NT2/D1 (cell line): Measurements from ENCODE around the gene KIAA0513.

ENCODE experiments used
- DNase-seq: peaks from one replicate; pipeline ENCODE4 v3.0.0-alpha.2; 2011; ENCODE audit warnings: low read depth, low spot score
- H3K27me3 ChIP-seq: 2 replicates; pipeline ENCODE4 v1.6.0; 2011; ENCODE audit warnings: mild to moderate bottlenecking; ENCODE audit not compliant: insufficient read length, insufficient read depth
- H3K36me3 ChIP-seq: 2 replicates; pipeline ENCODE4 v1.6.1; 2011; ENCODE audit warnings: mild to moderate bottlenecking, low read length, mixed read lengths; ENCODE audit not compliant: insufficient read depth, insufficient read length
- H3K4me1 ChIP-seq: 2 replicates; pipeline ENCODE4 v1.5.1; 2011; ENCODE audit not compliant: insufficient read depth, insufficient read length
- H3K4me3 ChIP-seq: 2 replicates; pipeline ENCODE4 v1.5.1; 2011; ENCODE audit warnings: low read depth; ENCODE audit not compliant: insufficient read length
- H3K9ac ChIP-seq: 2 replicates; pipeline ENCODE4 v1.6.0; 2011; ENCODE audit warnings: low read depth; ENCODE audit not compliant: insufficient read length
- H3K9me3 ChIP-seq: 2 replicates; pipeline ENCODE4 v1.5.1; 2011; ENCODE audit warnings: mild to moderate bottlenecking, low read length; ENCODE audit not compliant: insufficient read depth
- SUZ12 ChIP-seq: IDR thresholded peaks from 2 replicates; pipeline ENCODE4 v1.6.1; 2011; ENCODE audit not compliant: insufficient read length, insufficient read depth; ENCODE audit errors: extremely low read depth
- YY1 ChIP-seq: IDR thresholded peaks from 2 replicates; pipeline ENCODE4 v1.6.1; 2011; ENCODE audit not compliant: insufficient read length, insufficient read depth
- ZNF274 ChIP-seq: IDR thresholded peaks from 2 replicates; pipeline ENCODE4 v1.6.1; 2011; ENCODE audit warnings: mild to moderate bottlenecking, low read depth, low read length

The KIAA0513 gene

GRCh38 chr16:85123891-85124635, 96.5 kb downstream of the KIAA0513 start:
- no peak for TF ChIP-seq SUZ12
- TF ChIP-seq YY1 = no peak
- DNase-seq = peak; percentile 51
- peak overlapping the region; percentile 76 for H3K9ac ChIP-seq
- H3K4me1 ChIP-seq = peaks cover 15% of the 10 kb centered on the region
- H3K27me3 ChIP-seq = peaks cover 6% of the 10 kb centered on the region
- peak overlapping the region; percentile 6 for H3K4me3 ChIP-seq
- no peaks in the 10 kb centered on the region for H3K36me3 ChIP-seq
- H3K9me3 ChIP-seq = peaks cover 3% of the 10 kb centered on the region; the same call in 1 of the 2 replicates

GRCh38 chr16:85124636-85125346, 97.2 kb downstream of the KIAA0513 start:
- TF ChIP-seq SUZ12 (no peak), ZNF274 (no peak), YY1 (no peak)
- Histone ChIP-seq H3K9me3 (peaks cover 3% of the 10 kb centered on the region; the same call in 1 of the 2 replicates), H3K4me1 (peaks cover 15% of the 10 kb centered on the region), H3K9ac (no peak overlapping the region), H3K4me3 (no peak overlapping the region), H3K27me3 (peaks cover 6% of the 10 kb centered on the region), H3K36me3 (no peaks in the 10 kb centered on the region)
- no peak for DNase-seq

- Histone ChIP-seq H3K9me3 (peaks cover 3% of the 10 kb centered on the region; the same call in 1 of the 2 replicates), H3K4me3 (no peak overlapping the region), H3K4me1 (peaks cover 17% of the 10 kb centered on the region), H3K36me3 (no peaks in the 10 kb centered on the region), H3K9ac (peak overlapping the region; percentile 66), H3K27me3 (peaks cover 6% of the 10 kb centered on the region)
- TF ChIP-seq YY1 (no peak), SUZ12 (no peak), ZNF274 (no peak)
- no peak for DNase-seq
Observed at GRCh38 chr16:85125570-85126393, 98.2 kb downstream of the KIAA0513 start.

GRCh38 chr16:85126394-85126704, 98.8 kb downstream of the KIAA0513 start:
- no peak for DNase-seq
- Histone ChIP-seq H3K9me3 (peaks cover 3% of the 10 kb centered on the region; the same call in 1 of the 2 replicates), H3K9ac (peak overlapping the region; percentile 66), H3K4me1 (peaks cover 17% of the 10 kb centered on the region), H3K36me3 (no peaks in the 10 kb centered on the region), H3K27me3 (peaks cover 6% of the 10 kb centered on the region), H3K4me3 (no peak overlapping the region)
- TF ChIP-seq YY1 (no peak), ZNF274 (no peak), SUZ12 (no peak)

- peaks cover 6% of the 10 kb centered on the region for H3K27me3 ChIP-seq
- peaks cover 17% of the 10 kb centered on the region for H3K4me1 ChIP-seq
- peak overlapping the region; percentile 19 for H3K4me3 ChIP-seq
- TF ChIP-seq SUZ12 (no peak), YY1 (no peak)
- H3K36me3 ChIP-seq = no peaks in the 10 kb centered on the region
- H3K9me3 ChIP-seq = peaks cover 3% of the 10 kb centered on the region; the same call in 1 of the 2 replicates
- no peak for DNase-seq
- peak overlapping the region; percentile 66 for H3K9ac ChIP-seq
Observed at GRCh38 chr16:85126705-85127378, 99.2 kb downstream of the KIAA0513 start.

- Histone ChIP-seq H3K9ac (peak overlapping the region; percentile 46), H3K36me3 (no peaks in the 10 kb centered on the region), H3K4me3 (peak overlapping the region; percentile 19), H3K27me3 (peaks cover 6% of the 10 kb centered on the region), H3K9me3 (peaks cover 3% of the 10 kb centered on the region; the same call in 1 of the 2 replicates), H3K4me1 (peaks cover 18% of the 10 kb centered on the region)
- TF ChIP-seq SUZ12 (no peak), YY1 (no peak), ZNF274 (no peak)
- no peak for DNase-seq
Observed at GRCh38 chr16:85127379-85127723, 99.8 kb downstream of the KIAA0513 start.
